HFFc6 (cell line): ENCODE results near the gene ACSL3. TPM values are rescaled to one million over a fixed set of nuclear protein-coding genes. Genes with fewer than 3 reads are reported as not detected.

Experiments
- DNase-seq: peaks from one replicate; pipeline ENCODE4 v3.0.0-alpha.2; 2018
- H3K27ac Mint-ChIP-seq: 2 replicates; pipeline ENCODE4 v1.8.0; 2020; ENCODE audit warnings: mild to moderate bottlenecking, mixed read lengths
- H3K27me3 Mint-ChIP-seq: 2 replicates; pipeline ENCODE4 v1.8.0; 2021; ENCODE audit warnings: mild to moderate bottlenecking, moderate library complexity, mixed read lengths; ENCODE audit not compliant: insufficient read depth
- H3K36me3 Mint-ChIP-seq: 2 replicates; pipeline ENCODE4 v1.8.0; 2021; ENCODE audit warnings: low read depth, mixed read lengths
- H3K4me1 Mint-ChIP-seq: 2 replicates; pipeline ENCODE4 v1.8.0; 2020; ENCODE audit warnings: low read depth, mixed read lengths
- H3K4me3 Mint-ChIP-seq: 2 replicates; pipeline ENCODE4 v1.8.0; 2020; ENCODE audit warnings: mild to moderate bottlenecking, moderate library complexity, mixed read lengths
- H3K9me3 Mint-ChIP-seq: 2 replicates; pipeline ENCODE4 v1.8.0; 2020; ENCODE audit warnings: mild to moderate bottlenecking, mixed read lengths
- total RNA-seq, 6 experiments: library from RNA; stranded (reverse); fragmentation: NEBNext Ultra II Directional; extraction: Animal tissue kit (Norgen Biotek cat#: 25700); gene quantifications; 2 replicates in 1 of 6; 3 replicates in 5 of 6; pipeline ENCODE4 v1.2.3, GENCODE V29; 2021
- TF ChIP-seq, protein P1 (sequence below): fragments of 200-600 bp; sonication (generic); IDR thresholded peaks from 2 replicates; pipeline ENCODE4 v1.5.0; 2021; ENCODE audit warnings: antibody characterized with exemption, mild to moderate bottlenecking

Gene ACSL3
- total RNA-seq, 6 experiments from 2014 or later = 64.5 to 119 (median 87.8) TPM

DNA sequence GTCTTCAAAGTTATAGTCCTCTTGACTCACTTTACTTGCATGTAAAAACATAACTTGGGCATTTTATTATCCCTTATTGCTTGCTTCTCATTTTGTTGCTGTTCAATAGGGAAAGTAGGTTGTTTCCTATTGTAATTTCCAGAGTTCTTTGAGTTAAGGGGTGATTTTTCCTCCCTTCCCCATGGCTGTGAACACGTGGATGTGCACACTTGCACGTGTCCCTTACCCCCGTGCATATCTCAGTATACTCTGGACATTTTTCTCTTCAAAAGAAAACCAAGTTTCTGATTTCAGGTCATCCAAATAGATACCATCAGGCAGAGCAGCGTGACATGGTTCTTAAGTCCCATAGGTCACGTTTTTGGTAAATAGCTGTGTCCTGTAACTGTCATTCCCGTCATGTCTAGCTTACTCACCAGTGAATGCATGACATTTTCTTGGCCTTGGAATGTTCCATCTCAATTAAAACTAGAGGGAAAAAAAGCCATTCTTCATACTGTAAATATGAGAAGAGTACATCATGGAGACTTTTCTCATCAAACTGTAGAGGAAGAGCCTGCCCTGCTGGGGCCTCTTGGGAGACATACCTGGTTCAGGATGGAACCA is 107.8 kb downstream of the ACSL3 start:
- no peak overlapping the region for H3K4me3 Mint-ChIP-seq
- H3K4me1 Mint-ChIP-seq = peaks cover 6% of the 10 kb centered on the region
- no peaks in the 10 kb centered on the region; the same call in 1 of the 2 replicates for H3K9me3 Mint-ChIP-seq
- TF ChIP-seq, protein P1, sequence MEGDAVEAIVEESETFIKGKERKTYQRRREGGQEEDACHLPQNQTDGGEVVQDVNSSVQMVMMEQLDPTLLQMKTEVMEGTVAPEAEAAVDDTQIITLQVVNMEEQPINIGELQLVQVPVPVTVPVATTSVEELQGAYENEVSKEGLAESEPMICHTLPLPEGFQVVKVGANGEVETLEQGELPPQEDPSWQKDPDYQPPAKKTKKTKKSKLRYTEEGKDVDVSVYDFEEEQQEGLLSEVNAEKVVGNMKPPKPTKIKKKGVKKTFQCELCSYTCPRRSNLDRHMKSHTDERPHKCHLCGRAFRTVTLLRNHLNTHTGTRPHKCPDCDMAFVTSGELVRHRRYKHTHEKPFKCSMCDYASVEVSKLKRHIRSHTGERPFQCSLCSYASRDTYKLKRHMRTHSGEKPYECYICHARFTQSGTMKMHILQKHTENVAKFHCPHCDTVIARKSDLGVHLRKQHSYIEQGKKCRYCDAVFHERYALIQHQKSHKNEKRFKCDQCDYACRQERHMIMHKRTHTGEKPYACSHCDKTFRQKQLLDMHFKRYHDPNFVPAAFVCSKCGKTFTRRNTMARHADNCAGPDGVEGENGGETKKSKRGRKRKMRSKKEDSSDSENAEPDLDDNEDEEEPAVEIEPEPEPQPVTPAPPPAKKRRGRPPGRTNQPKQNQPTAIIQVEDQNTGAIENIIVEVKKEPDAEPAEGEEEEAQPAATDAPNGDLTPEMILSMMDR = no peak
- H3K27ac Mint-ChIP-seq = no peak overlapping the region
- H3K36me3 Mint-ChIP-seq = no peaks in the 10 kb centered on the region
- no peak for DNase-seq
- no peaks in the 10 kb centered on the region for H3K27me3 Mint-ChIP-seq

DNA sequence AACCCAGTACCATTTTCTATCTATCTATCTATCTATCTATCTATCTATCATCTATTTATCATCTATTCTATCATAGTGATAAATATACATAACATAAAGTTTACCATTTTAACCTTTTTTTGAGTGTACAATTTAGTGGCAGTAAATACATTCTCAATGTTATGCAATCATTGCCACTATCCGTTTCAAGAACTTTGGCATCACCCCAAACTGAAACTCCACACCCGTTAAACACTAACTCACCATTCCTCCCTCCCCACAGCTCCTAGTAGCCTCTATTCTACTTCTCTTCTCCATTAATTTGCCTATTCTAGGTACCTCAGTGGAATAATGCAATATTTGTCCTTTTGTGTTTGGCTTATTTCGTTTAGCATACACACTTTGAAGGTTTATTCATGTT is 108.7 kb downstream of the ACSL3 start:
- Mint-ChIP-seq H3K27me3 (no peaks in the 10 kb centered on the region), H3K4me3 (no peak overlapping the region), H3K27ac (no peak overlapping the region), H3K36me3 (no peaks in the 10 kb centered on the region), H3K9me3 (no peaks in the 10 kb centered on the region; the same call in 1 of the 2 replicates), H3K4me1 (peaks cover 6% of the 10 kb centered on the region)
- TF ChIP-seq, protein P1 = no peak
- peak; percentile 49 for DNase-seq

DNA sequence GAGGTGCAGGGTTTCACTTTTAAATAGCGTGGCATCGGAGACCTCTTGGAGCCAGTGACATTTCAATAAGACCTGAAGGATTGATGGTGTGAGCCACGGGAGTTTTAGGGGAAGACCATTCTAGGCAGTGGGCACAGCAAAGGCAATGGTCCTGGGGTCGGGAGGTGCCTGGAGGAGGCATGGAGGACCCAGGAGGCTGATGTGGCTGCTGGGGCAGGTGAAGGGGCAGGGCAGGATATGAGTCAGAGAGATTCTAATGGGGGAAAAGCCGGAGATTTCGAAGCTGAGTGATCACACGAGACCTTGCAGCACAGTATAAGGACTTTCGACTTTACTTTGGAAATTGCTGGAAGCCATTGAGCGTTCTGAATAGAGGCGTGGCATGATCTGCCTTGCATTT is 111.6 kb downstream of the ACSL3 start:
- no peaks in the 10 kb centered on the region; the same call in 1 of the 2 replicates for H3K27me3 Mint-ChIP-seq
- H3K36me3 Mint-ChIP-seq = no peaks in the 10 kb centered on the region
- H3K4me3 Mint-ChIP-seq = no peak overlapping the region
- DNase-seq = no peak
- TF ChIP-seq, protein P1 = no peak
- no peaks in the 10 kb centered on the region for H3K9me3 Mint-ChIP-seq
- no peak overlapping the region for H3K27ac Mint-ChIP-seq
- peaks cover 6% of the 10 kb centered on the region for H3K4me1 Mint-ChIP-seq

DNA sequence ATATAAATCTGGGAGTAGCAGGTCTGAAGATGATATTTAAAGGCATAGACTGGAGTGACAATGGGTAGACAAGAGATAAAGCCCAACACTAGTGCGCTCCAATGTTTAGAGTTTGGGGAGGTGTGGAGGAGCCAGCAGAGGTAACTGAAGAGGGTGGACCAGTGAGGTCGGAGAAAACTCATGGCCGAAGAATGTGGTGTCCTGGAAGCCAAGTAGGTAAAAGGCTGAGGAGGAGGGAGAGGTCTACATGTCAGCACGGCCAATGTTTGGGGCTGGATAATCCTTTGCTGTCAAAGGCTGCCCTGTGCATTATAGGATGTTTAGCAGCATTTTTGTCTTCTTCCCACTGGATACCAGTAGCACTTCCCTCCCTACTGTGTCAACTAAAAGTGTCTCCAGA is 112.4 kb downstream of the ACSL3 start:
- TF ChIP-seq, protein P1 = no peak
- no peaks in the 10 kb centered on the region for H3K9me3 Mint-ChIP-seq
- no peak for DNase-seq
- H3K27ac Mint-ChIP-seq = no peak overlapping the region
- H3K36me3 Mint-ChIP-seq = no peaks in the 10 kb centered on the region
- H3K4me3 Mint-ChIP-seq = no peak overlapping the region
- no peaks in the 10 kb centered on the region; the same call in 1 of the 2 replicates for H3K27me3 Mint-ChIP-seq
- H3K4me1 Mint-ChIP-seq = peaks cover 6% of the 10 kb centered on the region

DNA sequence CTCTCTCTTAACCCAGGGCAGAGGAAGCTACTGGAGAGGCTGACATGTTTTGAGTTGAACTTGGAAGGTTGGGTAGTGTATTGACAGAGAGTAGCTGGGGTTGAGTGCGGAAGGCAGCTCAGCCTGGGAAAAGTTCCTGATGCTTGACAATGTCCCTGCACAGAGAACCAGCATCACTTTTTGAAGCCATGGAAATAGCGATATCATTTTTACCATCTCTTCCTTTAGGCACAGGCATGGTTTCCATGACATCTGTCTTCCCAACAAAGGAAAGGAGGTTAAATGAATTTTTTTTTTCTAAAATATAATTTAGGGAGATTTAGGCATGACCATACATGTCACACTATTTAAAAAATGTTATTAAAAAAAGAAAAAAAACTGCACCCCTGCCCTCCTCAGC is 112.9 kb downstream of the ACSL3 start:
- TF ChIP-seq, protein P1 = no peak
- Mint-ChIP-seq H3K4me1 (peaks cover 11% of the 10 kb centered on the region), H3K36me3 (no peaks in the 10 kb centered on the region), H3K27ac (no peak overlapping the region), H3K27me3 (no peaks in the 10 kb centered on the region; the same call in 1 of the 2 replicates), H3K9me3 (no peaks in the 10 kb centered on the region), H3K4me3 (no peak overlapping the region)
- no peak for DNase-seq
